Endometrial microvascular endothelial cells (primary cell): ENCODE results near the gene PARK7. TPM values are rescaled to one million over a fixed set of nuclear protein-coding genes. Genes with fewer than 3 reads are reported as not detected.

Source experiments
- in situ Hi-C: cut with HindIII; loops from 2 replicates; pipeline ENCODE4 v1.10.0; 2017; ENCODE audit warnings: low sequenced_read_pairs, low pct_unique_long_range_greater_than_20kb; ENCODE audit errors: inconsistent ontology term
- total RNA-seq: library from RNA; depleted of rRNA; stranded (reverse); fragments of >200 nt; gene quantifications from one replicate; pipeline ENCODE4 v1.2.3, GENCODE V29; 2015; ENCODE audit errors: inconsistent ontology term

The PARK7 gene
- total RNA-seq, 1 donor from 2014 or later: 247 TPM

DNA sequence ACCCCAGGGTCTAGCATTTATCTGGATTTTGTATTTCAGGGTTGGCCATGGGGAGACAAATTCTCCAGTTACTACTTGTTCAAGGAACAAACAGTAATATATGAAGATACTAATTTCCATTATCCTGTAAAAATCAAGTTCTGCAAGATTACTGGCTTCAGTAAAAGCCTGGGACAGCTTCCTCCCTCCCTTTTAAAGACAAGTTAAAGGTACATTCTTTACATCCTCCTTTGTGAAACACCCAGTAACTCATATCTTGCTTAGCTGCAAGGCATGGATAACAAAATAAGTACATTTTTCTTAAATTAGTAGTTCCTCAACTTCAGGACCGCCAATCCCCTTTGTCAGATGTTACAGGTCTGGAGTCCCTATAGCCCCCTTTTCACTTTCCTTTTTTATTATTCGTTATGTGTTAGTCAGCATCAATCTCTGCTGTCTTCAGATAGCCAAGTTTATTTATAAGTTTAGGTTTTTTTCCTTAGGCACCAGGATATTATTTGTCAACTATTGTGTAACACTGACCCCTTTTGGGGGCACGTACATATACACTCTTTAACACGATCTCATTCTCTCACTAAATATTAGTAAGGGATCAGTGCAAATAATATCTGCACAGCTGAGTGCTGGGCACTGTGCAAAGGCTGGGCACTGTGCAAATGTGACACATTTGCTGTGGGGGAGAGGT, 54.8 kb downstream of the PARK7 start:
- in situ Hi-C loops: loop anchor here (25.0 kb wide), 1 partner anchor 296 kb away; the partner anchor contains the start of gene SLC45A1

DNA sequence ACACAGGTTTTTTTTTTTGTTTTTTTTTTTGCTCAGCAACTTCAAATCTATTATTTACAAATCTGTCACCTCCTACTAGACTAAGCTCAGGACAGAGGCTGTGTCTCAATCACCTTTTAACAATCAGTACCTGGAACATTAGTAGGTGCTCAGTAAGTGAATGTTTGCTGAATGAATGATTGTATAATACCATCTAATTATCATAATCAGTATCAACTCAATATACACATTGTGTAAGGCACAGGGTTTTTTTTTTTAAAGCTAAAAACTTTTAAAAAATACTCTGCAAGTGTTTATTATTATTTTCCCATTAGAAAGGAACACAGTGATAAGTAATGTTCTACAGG, 55.4 kb downstream of the PARK7 start:
- in situ Hi-C loops: loop anchor here (25.0 kb wide), 1 partner anchor 295 kb away; the partner anchor contains the start of gene SLC45A1

DNA sequence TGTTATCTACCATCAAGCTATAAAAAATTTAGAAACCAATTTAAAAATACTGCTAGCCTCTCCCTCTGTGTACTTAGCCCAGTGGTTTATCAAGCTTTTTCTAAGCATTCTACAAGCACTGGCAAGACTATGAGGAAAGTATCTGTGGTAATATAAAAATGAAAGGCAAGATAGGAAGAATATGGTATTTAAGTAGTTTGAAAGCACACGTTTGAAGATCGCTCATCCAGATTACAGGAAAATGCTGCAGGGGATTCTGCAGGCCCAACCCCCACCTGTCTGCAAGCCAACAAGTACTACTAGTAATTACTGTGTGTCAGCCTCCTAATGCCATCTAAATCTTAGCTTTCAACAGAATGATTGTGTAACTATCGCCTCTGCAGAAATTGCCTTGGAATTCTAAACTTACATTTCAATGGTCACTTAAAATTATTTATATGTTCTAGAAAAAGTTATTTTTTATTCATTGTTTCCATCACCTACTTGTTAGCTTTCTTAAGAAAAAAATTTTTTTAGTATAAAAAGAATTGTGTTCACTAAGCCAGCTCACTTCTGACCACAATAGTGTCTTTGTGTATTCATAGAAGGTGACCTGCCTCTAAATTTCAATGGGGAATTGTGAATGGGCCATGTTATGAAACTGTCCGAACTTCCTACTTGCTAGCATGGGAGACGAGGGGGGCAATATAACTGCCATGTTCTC, 56.1 kb downstream of the PARK7 start:
- in situ Hi-C loops: loop anchor here (25.0 kb wide), 1 partner anchor 295 kb away; the partner anchor contains the start of gene SLC45A1

DNA sequence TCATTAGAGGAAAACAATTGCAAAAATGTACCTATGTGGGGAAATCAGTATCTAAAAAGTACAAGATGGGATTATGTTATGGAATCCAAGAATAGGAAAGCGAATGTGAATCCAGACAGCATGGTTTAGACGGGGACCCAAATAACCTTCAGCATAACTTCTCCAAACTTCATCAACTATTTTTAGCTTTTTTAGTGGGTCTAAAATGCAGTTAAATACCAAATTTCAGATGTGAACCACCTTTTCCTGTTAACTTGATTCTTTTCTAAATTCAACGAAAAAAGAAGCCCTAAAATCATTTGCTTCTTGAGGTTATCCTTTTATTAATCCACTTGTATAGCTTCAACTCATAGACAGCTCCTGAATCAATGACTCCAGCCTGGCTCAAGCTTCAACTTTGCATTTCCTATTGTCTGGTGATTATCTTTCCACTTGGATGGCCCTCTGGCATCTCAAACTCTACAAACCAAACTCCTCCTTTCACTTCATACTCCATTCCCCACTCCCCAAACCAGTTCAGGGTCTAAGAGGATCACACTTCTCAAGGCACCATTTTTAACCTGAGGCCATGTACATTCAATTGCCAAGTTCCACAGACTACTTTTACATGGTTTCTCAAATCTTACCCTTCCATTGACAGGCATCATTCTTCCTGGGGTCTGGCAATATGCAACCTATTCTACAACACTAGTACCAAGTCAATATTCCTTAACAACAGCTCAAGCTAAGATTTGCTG, 57.1 kb downstream of the PARK7 start:
- in situ Hi-C loops: loop anchor here (25.0 kb wide), 1 partner anchor 294 kb away; the partner anchor contains the start of gene SLC45A1

DNA sequence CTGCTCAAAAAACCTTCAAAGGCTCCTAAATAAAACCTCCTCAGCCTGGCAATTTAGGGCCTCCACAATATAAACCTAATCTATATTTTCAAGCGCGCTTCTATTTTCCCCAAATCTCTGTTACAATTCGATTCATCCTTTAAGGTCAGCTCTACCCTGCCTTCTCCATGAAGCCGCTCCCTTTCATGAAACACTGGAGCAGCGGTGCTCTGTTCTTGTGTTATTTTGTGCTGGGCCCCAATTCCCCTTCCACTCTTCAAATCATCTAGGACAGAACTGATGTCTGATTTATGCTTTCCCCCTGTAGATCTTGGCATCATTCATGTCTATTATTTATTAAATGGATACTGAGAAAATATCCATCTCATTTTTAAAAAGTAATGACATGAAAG, 57.7 kb downstream of the PARK7 start:
- in situ Hi-C loops: loop anchor here (25.0 kb wide), 1 partner anchor 293 kb away; the partner anchor contains the start of gene SLC45A1

DNA sequence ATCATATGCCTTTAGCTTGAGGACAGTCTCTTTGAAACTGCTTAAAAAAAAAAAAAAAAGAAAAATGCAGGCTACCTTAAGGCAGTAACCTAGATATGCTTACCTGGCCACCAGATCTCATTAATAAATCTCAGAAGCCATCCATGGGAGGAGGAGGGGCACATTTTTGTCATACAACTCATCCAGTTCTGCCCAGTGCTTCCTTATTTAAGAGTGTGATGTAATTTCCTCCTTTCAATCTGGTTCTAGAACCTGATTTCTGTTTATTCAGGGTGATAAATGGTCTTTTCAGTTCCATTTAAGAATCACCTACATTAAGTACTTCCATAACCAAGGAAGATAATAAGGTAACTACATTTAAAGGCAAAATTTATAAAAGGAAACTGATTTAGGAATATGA, 58.5 kb downstream of the PARK7 start:
- in situ Hi-C loops: loop anchor here (25.0 kb wide), 1 partner anchor 292 kb away; the partner anchor contains the start of gene SLC45A1

DNA sequence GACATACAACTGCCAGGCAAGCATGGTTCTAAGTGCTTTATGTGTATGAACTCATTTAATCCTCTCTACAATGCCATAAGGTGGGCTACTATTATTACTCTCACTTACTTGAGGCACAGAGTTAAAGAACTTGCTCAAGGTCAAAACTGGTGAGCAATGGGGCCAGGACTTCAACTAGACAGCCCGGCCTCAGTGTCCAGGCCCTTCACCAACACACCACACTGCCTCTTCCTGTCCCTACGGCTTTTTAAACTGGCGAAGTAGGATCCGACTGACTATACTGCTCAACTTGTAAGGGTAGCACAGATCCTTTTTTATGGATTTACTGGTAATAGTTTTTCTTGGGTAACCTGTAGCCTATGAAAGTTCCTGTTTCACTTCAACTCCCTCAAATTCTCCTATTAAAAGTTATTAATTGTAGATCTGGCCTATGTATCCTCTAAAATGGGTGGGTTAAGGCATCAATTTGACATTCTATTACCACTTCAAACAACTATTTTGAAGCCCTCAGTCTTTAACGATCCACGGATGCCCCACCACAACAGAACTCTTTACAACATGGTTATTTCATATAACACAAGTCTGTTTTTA, 60.3 kb downstream of the PARK7 start:
- in situ Hi-C loops: loop anchor here (25.0 kb wide), 1 partner anchor 291 kb away; the partner anchor contains the start of gene SLC45A1

DNA sequence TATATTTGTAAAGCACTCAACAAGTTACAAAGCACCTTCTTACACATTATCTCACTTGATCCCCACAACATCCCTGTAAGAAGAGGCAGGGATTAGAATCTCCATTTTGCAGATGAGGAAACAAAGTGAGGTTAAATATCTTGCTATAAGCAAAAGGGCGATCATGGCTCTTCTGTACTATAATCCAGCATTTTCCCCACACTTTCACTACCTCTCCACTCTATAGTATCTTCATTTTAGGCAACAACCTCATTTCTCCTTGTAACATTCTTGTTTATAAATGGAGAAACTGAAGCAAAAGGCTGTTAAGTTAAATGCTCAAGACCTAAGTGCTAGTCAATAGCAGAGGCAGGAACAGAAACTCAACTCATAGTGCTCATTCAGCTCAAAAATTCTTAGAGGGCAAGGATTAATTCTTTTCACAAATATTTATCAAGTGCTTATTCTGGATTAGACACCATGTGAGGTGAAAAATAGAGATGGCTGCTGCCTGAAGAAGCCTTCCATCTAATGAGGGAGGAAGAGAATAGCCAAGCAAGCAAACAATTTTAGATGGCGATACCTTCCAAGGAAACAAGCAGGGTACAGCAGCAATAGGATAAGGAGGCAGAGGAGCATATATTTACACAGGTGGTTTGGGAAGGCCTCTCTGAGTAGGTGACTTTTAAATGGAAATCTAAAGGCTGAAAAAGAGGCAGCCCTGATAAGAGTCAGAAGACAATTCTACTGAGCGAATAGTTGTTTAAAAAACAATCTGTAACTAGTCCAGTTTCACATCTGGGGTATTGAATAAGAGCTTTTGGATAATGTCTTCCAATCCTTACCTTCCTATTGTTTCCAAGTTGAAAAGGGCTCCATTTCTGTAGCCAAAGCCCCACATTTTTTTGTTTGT, 61.1 kb downstream of the PARK7 start:
- in situ Hi-C loops: loop anchor here (25.0 kb wide), 1 partner anchor 290 kb away; the partner anchor contains the start of gene SLC45A1

DNA sequence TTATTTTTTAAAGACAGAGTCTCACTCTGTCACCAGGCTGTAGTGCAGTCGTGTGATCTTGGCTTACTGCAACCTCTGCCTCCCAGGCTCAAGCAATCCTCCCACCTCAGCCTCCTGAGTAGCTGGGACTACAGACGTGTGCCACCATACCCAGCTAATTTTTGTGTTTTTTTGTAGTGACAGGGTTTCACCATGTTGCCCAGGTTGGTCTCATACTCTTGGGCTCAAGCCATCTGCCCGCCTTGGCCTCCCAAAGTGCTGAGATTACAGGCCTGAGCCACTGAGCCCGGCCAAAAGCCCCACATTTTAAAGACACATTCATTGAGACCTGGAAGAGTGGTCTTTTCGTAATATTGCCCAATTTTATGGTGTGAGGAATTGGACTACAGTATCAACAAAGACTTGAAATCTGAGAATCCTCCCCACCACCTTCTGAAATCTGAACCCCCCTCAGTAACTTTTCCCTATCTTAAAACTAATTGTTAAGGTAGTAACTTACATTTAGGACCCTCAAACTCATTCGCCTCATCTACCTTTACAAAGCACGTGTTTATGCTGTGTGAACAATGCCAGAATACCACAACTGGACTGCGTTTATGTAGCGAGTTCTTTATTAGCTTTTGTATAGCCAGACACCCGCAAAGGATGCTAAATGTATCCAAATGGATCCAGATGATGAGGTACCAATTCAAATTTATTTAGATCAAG, 61.9 kb downstream of the PARK7 start:
- in situ Hi-C loops: loop anchor here (25.0 kb wide), 1 partner anchor 289 kb away; the partner anchor contains the start of gene SLC45A1

DNA sequence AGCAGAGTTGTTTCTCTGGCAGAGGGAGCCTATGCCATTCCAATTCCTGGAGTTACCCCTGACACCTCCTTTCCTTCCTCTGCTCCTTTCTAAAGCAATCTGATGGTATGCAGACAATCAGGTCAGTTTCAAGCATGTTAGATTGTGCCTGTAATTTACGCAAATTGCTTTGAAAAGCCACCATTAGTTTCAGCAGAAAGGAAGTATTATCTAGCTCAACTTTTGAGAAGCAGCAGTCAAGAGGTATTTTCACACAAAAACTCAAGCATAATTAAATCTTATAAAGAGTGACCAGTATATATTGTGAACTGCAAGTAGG, 62.4 kb downstream of the PARK7 start:
- in situ Hi-C loops: loop anchor here (25.0 kb wide), 1 partner anchor 288 kb away; the partner anchor contains the start of gene SLC45A1

DNA sequence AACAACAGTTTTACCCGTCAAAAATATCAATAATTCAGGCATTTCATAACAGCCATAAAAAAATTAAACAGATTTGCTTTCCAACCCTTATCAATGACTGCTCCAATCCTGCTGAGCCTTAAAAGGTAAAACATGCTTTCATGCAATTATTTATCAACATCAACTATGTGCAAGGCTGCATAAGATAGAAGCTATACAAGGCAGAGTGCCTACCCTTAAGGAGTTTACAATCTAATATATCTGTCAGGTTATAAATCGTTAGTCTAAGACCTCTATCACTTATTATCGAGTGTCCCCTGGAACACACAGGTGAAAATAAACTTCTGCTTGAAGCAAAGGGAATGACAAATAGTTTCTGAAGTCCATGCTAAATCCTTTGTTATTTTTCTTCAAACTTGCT, 62.8 kb downstream of the PARK7 start:
- in situ Hi-C loops: loop anchor here (25.0 kb wide), 1 partner anchor 288 kb away; the partner anchor contains the start of gene SLC45A1

DNA sequence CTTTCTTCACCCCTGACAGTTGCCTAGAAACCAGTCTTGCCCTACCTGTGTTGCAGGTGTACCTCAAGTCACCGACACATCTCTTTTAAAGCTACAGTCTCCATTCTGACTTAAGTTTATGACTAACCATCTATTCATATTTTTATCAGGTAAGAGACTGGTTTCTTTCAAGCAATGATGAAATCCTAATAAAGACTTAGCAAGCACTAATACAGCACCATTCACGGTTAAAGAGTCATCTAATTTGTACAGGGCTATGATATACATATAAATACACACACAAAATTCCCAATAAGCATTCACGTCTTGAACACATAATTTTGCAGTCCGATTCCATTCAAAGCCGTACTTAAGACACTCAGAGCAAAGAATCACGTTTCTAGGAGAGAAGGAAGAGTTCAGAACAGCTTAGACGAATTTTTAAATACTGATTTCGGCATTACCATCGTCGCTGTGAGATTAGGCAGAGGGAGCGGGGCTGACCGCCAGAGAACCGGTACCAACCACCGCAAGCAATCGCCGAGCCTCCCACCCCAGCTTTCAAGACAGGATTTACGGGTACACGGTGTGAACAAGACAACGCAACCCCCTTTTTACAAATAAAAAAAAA, 63.7 kb downstream of the PARK7 start:
- in situ Hi-C loops: loop anchor here (25.0 kb wide), 1 partner anchor 187 kb away; no protein-coding TSS in a partner anchor

DNA sequence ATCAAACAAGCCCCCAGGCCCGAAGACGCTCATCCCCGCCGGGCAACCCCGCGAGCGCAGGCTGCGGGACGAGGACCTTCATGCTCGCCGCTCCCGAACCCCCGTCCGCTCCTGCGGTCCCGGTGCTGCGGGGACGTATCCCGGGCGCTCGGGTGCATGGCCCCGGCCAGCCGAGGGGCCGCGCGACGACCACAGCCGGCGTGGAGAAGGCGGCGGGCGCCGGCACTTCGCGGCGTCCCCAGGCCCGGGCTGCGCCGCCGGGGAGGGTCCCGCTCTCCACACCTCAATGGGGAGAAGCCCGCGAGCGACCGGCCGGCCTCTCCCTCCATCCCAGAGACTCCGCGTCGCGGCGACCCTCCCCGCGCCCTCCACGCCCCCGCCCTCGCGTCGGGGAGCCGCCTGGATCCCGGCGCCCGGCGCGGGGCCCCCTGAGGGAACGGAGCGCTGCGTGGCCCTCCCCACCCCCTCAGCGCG, 64.2 kb downstream of the PARK7 start:
- in situ Hi-C loops: loop anchor here (25.0 kb wide), 1 partner anchor 187 kb away; no protein-coding TSS in a partner anchor

DNA sequence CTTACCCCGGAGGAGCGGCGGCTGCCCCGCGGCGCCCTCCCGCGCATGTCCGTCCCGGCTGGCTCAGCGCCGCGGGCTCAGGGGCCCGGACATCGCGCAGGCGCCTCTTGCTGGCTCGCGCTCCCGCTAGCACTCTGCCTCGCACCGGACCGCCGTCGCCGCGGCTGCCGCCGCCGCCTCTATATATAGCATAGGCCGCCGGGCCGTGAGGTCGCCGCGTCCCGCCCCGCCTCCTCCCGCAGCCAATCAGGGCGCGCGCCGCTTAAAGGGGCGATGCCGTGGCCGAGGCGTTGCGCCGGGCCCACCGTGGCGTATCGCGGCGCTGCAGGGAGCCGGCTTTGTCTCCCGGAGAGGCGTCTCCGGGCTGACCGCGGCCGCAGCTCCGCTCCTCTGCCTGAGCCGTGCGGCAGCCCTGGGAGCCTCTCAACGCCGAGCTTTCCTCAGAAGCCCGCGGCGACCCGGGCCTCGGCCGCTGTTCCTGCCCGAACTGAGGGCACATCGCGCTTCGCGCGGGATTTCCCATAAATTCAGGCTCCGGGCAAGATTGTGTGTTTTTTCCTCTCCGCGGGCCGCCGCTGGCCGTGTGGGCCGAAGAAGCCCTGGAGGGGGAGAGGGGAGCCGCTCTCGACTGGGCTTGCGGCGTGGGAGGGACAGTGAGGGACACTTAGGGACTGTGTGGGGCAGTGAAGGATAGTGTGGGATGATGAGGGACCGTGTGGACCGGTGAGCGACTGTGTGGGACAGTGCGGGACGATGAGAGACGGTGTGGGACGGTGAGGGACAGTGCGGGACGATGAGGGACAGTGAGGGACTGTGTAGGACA, 64.9 kb downstream of the PARK7 start, which contains the start of gene ERRFI1:
ERRFI1 (minus strand) TSS at position 157 of the 823 bp plus-strand sequence. CDS start 10,690 bp downstream, outside the sequence.
- in situ Hi-C loops: loop anchor here (25.0 kb wide), 1 partner anchor 186 kb away; no protein-coding TSS in a partner anchor

DNA sequence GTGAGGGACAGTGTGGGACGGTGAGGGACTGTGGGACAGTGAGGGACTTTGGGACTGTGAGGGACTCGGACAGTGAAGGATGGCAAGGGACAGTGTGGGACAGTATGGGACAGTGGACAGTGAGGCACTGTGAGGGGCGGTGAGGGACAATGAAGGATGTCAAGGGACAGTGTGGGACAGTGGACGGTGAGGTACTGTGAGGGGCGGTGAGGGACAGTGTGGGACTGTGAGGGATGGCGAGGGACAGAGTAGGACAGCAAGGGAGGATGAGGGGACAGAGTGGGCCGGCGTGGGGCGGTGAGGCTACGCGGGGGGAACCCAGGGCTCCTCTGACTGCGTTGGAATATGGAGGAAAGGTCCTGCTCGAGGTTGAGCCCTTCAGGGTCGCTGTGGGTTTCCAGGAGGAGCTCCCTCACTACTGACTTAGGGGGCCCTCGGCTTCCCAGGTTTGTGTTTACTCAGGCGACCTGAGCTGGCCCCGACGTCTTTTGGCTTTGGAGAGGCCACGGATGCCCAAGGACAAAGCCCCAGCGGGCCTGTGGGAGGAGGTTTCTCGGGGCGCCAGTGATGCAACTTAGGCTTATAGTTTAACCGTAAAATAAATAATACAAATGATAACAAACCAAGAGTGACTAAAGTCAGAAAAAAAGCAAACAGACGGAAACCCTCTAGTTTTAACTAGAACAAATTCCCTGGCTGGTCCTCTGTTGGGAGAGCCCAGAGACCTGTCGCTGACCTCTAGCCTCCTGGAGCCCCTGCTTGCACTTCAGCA, 65.7 kb downstream of the PARK7 start:
- in situ Hi-C loops: loop anchor here (25.0 kb wide), 1 partner anchor 185 kb away; no protein-coding TSS in a partner anchor
